HG03442 (cell line): Measurements from ENCODE around the gene ZDHHC8.
"Not testable (repeated sequence)": the region's sequence is repeated elsewhere in the genome, so short reads cannot be mapped to it uniquely, and the experiment has no call there.

Experiments
- ATAC-seq: cut with Tn5 transposase; IDR thresholded peaks from one replicate; pipeline ENCODE4 v1.9.1; 2021; ENCODE audit warnings: mild to moderate bottlenecking, moderate library complexity; ENCODE audit not compliant: unreplicated experiment

The ZDHHC8 gene

GRCh38 chr22:20157430-20158183 lies 26.0 kb downstream of the ZDHHC8 start:
- ATAC-seq: no peak

DNA sequence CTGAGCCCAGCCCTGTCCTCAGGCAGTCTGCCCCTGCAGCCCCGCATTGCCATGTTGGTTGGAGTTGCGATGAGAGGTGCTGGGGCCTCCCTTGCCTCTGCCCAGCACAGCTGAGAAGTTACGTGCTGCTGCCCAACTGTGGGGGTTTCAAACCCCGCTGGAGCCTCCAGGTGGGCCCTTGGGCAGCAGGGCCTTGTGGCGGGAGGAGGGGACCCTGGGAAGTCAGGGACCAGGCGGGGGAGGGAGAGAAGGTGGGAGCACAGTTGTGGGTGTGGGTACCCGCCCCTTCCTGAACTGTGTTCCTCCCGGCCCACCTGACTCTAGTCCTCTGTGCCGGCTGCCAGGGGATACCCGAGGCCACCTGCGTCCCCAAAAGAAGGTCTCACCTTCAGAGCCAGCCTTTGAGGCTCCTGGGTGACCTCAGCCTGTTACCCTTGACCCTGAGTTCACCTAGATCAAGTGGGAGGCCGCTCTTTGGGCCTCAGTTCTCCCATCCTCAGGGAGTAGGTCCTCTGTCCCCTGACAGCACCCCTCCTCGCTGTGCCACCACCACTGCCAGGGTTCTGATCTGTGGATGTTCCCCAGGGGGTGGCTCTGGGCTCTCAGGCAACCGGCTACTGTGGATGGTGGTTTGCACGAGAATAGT lies 26.9 kb downstream of the ZDHHC8 start:
- ATAC-seq: no peak

- no peak for ATAC-seq
Measured at GRCh38 chr22:20159076-20159475, 27.5 kb downstream of the ZDHHC8 start.

DNA sequence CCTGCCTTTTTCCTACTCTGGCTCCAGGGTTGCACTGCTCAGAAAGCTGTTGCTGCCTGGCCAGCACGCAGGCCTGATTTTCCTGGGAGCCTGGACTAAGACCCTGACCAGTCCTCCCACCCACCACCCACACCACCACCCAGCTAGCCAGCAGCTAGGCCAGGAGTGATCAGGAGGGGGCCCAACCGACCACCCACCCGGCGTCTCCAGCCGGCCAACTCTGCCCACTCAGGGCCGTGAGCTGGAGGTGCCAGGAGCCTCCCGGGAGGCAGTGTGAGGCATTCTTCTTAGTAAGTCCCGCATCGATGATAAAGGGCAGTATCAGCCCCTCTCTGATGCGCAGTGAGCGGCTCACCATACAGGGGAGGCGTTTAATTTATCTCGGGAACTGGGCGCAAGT lies 27.9 kb downstream of the ZDHHC8 start:
- ATAC-seq: not testable (repeated sequence)

GRCh38 chr22:20160041-20160440 lies 28.4 kb downstream of the ZDHHC8 start:
- no peak for ATAC-seq

- no peak for ATAC-seq
Measured at GRCh38 chr22:20164863-20165262, 33.3 kb downstream of the ZDHHC8 start.

DNA sequence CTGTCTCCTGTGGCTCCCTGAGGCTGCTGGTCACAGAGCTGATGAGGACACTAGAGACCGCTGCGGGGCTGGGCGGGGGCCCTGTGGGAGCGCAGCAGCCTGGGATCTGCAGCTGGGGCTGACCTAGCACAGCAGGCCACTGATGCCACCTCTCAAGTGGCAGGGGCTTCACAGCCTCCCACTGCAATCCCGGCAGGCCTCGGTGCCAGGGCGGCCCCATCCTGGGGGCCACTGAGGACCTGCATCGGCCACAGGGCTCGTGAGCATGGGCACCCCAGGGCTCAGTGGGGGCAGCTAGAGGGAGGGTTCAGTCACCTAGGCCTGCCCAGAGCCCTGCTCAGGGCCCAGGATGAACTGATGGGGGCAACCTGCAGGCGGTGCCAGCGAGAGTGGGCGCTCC lies 33.8 kb downstream of the ZDHHC8 start:
- no peak for ATAC-seq

- ATAC-seq: no peak
Measured at GRCh38 chr22:20165913-20166312, 34.3 kb downstream of the ZDHHC8 start.

GRCh38 chr22:20166703-20167102 lies 35.1 kb downstream of the ZDHHC8 start:
- no peak for ATAC-seq

GRCh38 chr22:20167643-20168322 lies 36.2 kb downstream of the ZDHHC8 start:
- ATAC-seq: no peak

GRCh38 chr22:20169253-20169822 lies 37.7 kb downstream of the ZDHHC8 start:
- ATAC-seq: no peak

DNA sequence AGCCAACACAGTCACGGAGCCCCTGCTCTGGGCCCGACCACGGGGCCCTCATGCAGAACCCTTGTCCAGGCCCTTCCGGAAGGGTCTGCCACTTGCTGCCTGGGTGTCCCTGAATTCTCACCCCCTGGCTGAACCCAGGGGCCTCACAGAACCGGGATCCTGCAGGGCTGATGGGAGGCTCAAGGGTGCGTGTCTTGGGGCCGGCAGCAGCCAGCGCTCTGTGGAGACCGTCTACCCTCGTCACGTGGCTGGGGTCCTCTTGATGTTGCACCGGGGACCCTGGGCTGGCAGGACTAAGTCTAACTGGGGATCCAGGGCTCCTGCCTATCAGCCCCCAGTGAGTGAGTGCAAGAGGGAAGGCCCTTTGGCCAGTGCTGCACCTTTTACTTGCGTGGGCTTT lies 38.6 kb downstream of the ZDHHC8 start:
- ATAC-seq: no peak

GRCh38 chr22:20171288-20172140 lies 39.9 kb downstream of the ZDHHC8 start:
- no peak for ATAC-seq

DNA sequence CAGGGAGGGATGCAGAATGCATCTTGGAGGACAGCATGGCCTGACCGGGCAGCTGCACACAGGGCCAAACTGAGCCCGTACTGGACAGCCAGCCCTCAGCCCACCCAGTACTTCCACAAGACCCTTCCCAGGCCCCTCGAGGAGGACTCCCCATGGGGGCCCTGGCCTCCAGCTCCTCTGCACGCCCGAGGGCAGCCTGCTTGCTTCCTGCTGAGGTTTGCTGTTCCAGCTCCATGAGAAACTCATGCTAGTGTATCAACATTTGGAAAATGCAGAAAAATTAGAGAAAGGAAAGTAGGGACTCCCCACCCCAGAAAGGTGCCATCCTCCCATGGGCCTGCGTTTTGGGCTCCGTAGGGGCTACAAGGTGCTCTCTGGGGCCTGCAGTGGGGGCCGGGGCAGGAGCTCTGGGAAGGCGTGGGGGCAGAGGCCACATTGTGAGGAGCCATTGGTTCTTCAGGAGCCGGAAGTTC lies 40.6 kb downstream of the ZDHHC8 start:
- ATAC-seq: no peak

GRCh38 chr22:20173246-20173645 lies 41.6 kb downstream of the ZDHHC8 start:
- ATAC-seq: no peak

DNA sequence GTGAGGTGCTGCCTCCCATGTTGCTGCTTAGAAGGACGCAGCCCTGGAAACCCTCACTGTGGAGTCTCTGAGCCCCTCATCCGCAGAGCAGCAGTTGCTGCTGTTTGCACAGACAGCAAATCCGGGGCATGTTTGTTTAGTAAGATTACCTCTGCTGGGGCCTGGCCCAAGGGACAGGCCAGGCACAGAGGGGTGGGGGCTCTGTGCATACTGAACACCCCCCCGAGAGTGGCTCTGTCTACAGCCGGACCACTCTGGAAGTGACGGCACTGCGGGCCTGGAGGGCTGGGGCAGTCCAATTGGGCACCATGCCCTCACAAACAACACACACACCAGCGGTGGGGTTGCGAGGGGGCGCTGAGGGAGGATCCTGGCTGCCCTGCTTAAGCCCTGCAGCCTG lies 42.2 kb downstream of the ZDHHC8 start:
- ATAC-seq: no peak

- no peak for ATAC-seq
Measured at GRCh38 chr22:20174785-20175596, 43.4 kb downstream of the ZDHHC8 start.

- ATAC-seq: no peak
Measured at GRCh38 chr22:20175597-20175900, 43.9 kb downstream of the ZDHHC8 start.

GRCh38 chr22:20176421-20177085 lies 44.9 kb downstream of the ZDHHC8 start:
- no peak for ATAC-seq
